NCI-H69 (cell line): ENCODE data around the gene ATP6V1C2.

Experiments
- DNase-seq: peaks from one replicate; lab custom pipeline; 2025; lab: John Stamatoyannopoulos, UW

ATP6V1C2 gene, protein sequence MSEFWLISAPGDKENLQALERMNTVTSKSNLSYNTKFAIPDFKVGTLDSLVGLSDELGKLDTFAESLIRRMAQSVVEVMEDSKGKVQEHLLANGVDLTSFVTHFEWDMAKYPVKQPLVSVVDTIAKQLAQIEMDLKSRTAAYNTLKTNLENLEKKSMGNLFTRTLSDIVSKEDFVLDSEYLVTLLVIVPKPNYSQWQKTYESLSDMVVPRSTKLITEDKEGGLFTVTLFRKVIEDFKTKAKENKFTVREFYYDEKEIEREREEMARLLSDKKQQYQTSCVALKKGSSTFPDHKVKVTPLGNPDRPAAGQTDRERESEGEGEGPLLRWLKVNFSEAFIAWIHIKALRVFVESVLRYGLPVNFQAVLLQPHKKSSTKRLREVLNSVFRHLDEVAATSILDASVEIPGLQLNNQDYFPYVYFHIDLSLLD

GRCh38 chr2:10721396-10722251 lies at the start of gene ATP6V1C2:
Gene ATP6V1C2 (plus strand): TSS chr2:10721630. CDS start chr2:10722850, 1,220 bp downstream.
- peak; percentile 40 for DNase-seq

GRCh38 chr2:10675131-10675530 lies 46.3 kb upstream of the ATP6V1C2 start:
- DNase-seq = no peak

GRCh38 chr2:10678225-10678624 lies 43.2 kb upstream of the ATP6V1C2 start:
- DNase-seq = no peak

DNA sequence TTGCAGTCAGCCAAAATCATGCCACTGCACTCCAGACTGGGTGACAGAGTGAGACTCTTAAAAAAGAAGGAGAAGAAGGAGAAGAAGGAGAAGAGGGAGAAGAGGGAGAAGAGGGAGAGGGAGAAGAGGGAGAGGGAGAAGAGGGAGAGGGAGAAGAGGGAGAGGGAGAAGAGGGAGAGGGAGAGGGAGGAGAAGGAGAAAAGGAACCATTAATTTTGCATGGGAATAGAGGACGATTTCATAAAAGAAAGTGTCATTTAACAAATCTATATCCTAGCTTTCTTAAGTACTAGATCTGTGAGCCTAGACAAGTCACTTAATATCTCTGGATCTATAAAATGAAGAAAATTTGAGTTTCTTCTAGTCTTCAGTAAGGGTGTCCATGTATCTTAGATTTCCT lies 41.2 kb upstream of the ATP6V1C2 start:
- no peak for DNase-seq

- DNase-seq = no peak
Observed at GRCh38 chr2:10680957-10681356, 40.5 kb upstream of the ATP6V1C2 start.

DNA sequence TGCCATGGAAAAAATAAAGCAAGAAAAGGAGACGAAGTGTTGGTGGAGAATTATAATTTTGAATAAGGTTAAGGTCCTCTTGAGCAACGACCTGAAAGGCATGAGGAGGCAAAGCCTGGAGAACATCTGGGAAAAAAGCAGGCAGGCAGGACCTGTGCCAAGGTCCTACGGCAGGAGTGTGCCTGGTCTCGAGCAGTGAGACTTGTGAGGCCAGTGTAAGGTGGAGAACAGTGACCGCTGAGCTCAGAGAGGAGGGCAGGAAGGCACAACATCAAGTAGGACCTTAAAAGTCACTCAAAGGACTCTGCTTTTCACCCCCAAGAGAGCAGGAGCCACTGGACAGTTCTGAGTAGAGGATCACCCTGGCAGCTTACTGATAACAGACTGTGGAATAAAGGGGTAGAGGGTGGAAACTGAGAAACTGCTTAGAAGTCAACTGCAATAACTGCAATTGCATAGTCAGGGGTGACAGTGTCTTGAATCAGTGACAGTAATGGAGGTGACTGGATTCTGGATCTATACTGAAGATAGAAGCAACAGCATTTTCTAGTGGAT lies 35.2 kb upstream of the ATP6V1C2 start:
- DNase-seq = no peak

- no peak for DNase-seq
Observed at GRCh38 chr2:10688921-10689807, 32.3 kb upstream of the ATP6V1C2 start.

GRCh38 chr2:10691521-10691920 lies 29.9 kb upstream of the ATP6V1C2 start:
- DNase-seq = no peak

GRCh38 chr2:10700078-10700803 lies 21.2 kb upstream of the ATP6V1C2 start:
- no peak for DNase-seq

GRCh38 chr2:10704034-10704594 lies 17.3 kb upstream of the ATP6V1C2 start:
- DNase-seq = no peak

DNA sequence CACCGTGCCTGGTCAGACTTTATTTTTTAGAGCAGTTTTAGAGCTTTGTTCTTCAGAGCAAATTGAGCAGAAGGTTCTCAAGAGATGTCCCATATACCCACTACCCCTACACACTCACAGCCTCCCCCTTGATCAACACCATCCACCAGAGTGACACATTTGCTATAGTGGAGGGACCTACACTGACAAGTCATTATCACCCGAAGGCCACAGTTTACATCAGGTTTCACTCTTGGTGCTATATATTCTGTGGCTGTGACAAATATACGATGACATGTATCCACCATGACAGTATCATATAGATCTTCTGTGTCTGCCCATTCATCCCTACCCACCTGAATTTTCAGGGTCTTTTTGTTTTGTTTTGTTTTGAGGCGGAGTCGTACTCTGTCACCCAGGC lies 15.4 kb upstream of the ATP6V1C2 start:
- no peak for DNase-seq

DNA sequence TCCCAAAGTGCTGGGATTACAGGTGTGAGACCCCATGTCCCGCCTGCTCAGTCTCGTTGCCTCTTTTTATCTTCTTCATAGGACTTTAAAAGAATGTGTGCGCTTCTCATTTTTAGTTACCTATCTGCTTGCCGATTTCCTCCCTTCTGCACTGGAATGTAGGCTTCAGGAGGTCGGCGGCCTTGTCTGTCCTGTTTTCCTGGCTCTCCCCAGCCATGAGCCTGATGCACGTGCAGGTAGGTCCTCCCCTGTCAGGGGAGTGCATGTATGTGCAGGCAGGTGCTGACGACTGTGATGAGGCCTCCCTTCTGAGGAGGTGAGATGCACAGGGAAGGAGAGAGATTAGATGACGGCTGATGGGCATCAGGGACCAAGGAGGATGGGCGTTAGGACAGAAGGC lies 13.6 kb upstream of the ATP6V1C2 start:
- DNase-seq = no peak

GRCh38 chr2:10709290-10709939 lies 12.0 kb upstream of the ATP6V1C2 start:
- peak; percentile 65 for DNase-seq

- peak; percentile 9 for DNase-seq
Observed at GRCh38 chr2:10712185-10712809, 9.1 kb upstream of the ATP6V1C2 start.

GRCh38 chr2:10716581-10716980 lies 4.8 kb upstream of the ATP6V1C2 start:
- no peak for DNase-seq

- no peak for DNase-seq
Observed at GRCh38 chr2:10717628-10718027, 3.8 kb upstream of the ATP6V1C2 start.

GRCh38 chr2:10720306-10720705 lies 1.1 kb upstream of the ATP6V1C2 start:
- DNase-seq = no peak

GRCh38 chr2:10720947-10721395 lies 459 bp upstream of the ATP6V1C2 start:
- peak; percentile 53 for DNase-seq

- no peak for DNase-seq
Observed at GRCh38 chr2:10722252-10722825, 909 bp downstream of the ATP6V1C2 start.
